OCI-LY7 (cell line): ENCODE data around the gene SHROOM3. TPM values are rescaled to one million over a fixed set of nuclear protein-coding genes. Genes with fewer than 3 reads are reported as not detected.

ENCODE experiments used
- BruUV-seq: library from RNA; stranded (reverse); fragments of 400-500 nt; replicated peaks from 2 replicates; lab custom pipeline; 2021; lab: Mats Ljungman, UMichigan
- CTCF ChIA-PET: fragments of 300-600 bp; sonication (Branson Sonifier 250); formaldehyde crosslinking; loops from one replicate; lab custom pipeline; 2022; ENCODE audit warnings: antibody characterized with exemption; ENCODE audit not compliant: unreplicated experiment; lab: Charles Lee
- POLR2A ChIA-PET: fragments of 300-600 bp; sonication (Branson Sonifier 250); formaldehyde crosslinking; loops from one replicate; lab custom pipeline; 2022; ENCODE audit warnings: antibody characterized with exemption; lab: Charles Lee
- DNase-seq: peaks from one replicate; pipeline ENCODE4 v3.0.0-alpha.2; 2015; ENCODE audit warnings: low spot score
- H2AFZ ChIP-seq: fragments of 200-600 bp; sonication (generic), shearing (Covaris generic); 2 replicates; pipeline ENCODE4 v1.6.1; 2014; ENCODE audit warnings: mild to moderate bottlenecking, antibody characterized with exemption, low read length, moderate library complexity
- H3K27ac ChIP-seq: fragments of 200-600 bp; sonication (generic); 2 replicates; pipeline ENCODE4 v1.5.1; 2014; ENCODE audit warnings: mixed run types, low read depth, mild to moderate bottlenecking, moderate library complexity, low read length, inconsistent platforms; ENCODE audit not compliant: poor library complexity, severe bottlenecking
- H3K36me3 ChIP-seq: fragments of 200-600 bp; sonication (generic); 2 replicates; pipeline ENCODE4 v1.6.1; 2014; ENCODE audit warnings: mild to moderate bottlenecking, antibody characterized with exemption, low read length, moderate library complexity, mixed read lengths; ENCODE audit not compliant: insufficient read depth
- H3K4me1 ChIP-seq: fragments of 200-600 bp; sonication (generic); 2 replicates; pipeline ENCODE4 v1.5.1; 2014; ENCODE audit warnings: mild to moderate bottlenecking, low read length; ENCODE audit not compliant: insufficient read depth, poor library complexity, severe bottlenecking
- H3K4me2 ChIP-seq: fragments of 200-600 bp; sonication (generic); 2 replicates; pipeline ENCODE4 v1.6.1; 2014; ENCODE audit warnings: mild to moderate bottlenecking, low read length
- H3K4me3 ChIP-seq: fragments of 200-600 bp; sonication (generic); 2 replicates; pipeline ENCODE4 v1.5.1; 2014; ENCODE audit warnings: mild to moderate bottlenecking, low read depth, low read length; ENCODE audit not compliant: poor library complexity, severe bottlenecking
- H3K79me2 ChIP-seq: fragments of 200-600 bp; sonication (generic); 2 replicates; pipeline ENCODE4 v1.6.1; 2016; ENCODE audit warnings: low read depth, mild to moderate bottlenecking, low read length, moderate library complexity, mixed read lengths; ENCODE audit not compliant: insufficient read depth
- H3K9me2 ChIP-seq: fragments of 200-600 bp; sonication (generic); 2 replicates; pipeline ENCODE4 v1.6.1; 2016; ENCODE audit warnings: mild to moderate bottlenecking, low read length, mixed read lengths; ENCODE audit not compliant: insufficient read depth
- H3K9me3 ChIP-seq: fragments of 200-600 bp; sonication (generic); 2 replicates; pipeline ENCODE4 v1.6.1; 2014; ENCODE audit warnings: mild to moderate bottlenecking, mixed run types, low read length, mixed read lengths
- H4K20me1 ChIP-seq: fragments of 200-600 bp; sonication (generic); 2 replicates; pipeline ENCODE4 v1.6.1; 2014; ENCODE audit warnings: mild to moderate bottlenecking, antibody characterized with exemption, low read length, moderate library complexity, mixed read lengths; ENCODE audit not compliant: insufficient read depth
- CTCF ChIP-seq: fragments of 200-600 bp; sonication (generic); conservative IDR thresholded peaks from 2 replicates; pipeline ENCODE4 v1.5.1; 2014; ENCODE audit warnings: mild to moderate bottlenecking, antibody characterized with exemption, low read length, moderate library complexity, mixed read lengths
- EZH2phosphoT487 ChIP-seq: fragments of 200-600 bp; sonication (generic); IDR thresholded peaks from 2 replicates; pipeline ENCODE4 v1.6.1; 2018; ENCODE audit warnings: low read depth, borderline replicate concordance, mild to moderate bottlenecking, mixed run types, antibody characterized with exemption, low read length, moderate library complexity, mixed read lengths
- intact Hi-C: fragments of 100-400 bp; cut with micrococcal nuclease; formaldehyde crosslinking; loops from one replicate; pipeline ENCODE4 v1.10.0; 2022; ENCODE audit not compliant: unreplicated experiment
- total RNA-seq, 2 experiments: library from RNA; depleted of rRNA in 1 of 2; stranded (reverse); fragments of >200 nt in 1 of 2; shearing (Covaris generic) in 1 of 2; gene quantifications; 2 replicates each; pipeline ENCODE4 v1.2.3, GENCODE V29; 2014 to 2022

SHROOM3 gene
- total RNA-seq, 2 experiments from 2014 or later = not detected

GRCh38 chr4:76641351-76641750 lies 206.3 kb downstream of the SHROOM3 start:
- POLR2A ChIA-PET = no interaction called here
- Histone ChIP-seq H3K36me3 (no peaks in the 10 kb centered on the region), H3K4me1 (no peaks in the 10 kb centered on the region), H4K20me1 (no peaks in the 10 kb centered on the region), H3K4me2 (no peak overlapping the region), H2AFZ (no peak overlapping the region), H3K27ac (no peak overlapping the region), H3K4me3 (no peak overlapping the region), H3K9me2 (no peaks in the 10 kb centered on the region), H3K79me2 (no peaks in the 10 kb centered on the region), H3K9me3 (no peaks in the 10 kb centered on the region)
- TF ChIP-seq CTCF (no peak), EZH2phosphoT487 (no peak)
- BruUV-seq = no TSS peak
- no peak for DNase-seq
- CTCF ChIA-PET = no interaction called here
- intact Hi-C loops = no loop called here

DNA sequence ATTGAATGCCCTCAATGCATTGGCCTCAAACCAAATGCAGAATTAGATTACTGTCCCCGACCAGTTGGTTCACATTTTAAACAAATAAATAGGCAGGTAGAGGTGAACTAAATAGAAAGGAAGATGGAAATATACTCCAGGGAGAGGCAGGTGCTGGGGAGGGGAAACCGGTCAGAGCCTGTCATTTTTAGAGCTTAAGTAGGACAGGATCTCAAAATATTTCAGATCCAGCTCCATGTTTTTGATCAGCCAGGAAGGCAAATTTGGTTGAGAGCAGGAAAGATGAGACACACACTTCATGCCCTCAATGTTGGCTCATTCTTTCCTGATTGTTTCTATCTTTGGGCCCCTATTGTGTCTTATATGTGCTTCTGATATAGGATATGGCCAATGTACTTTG lies 206.7 kb downstream of the SHROOM3 start:
- H4K20me1 ChIP-seq = no peaks in the 10 kb centered on the region
- no peak for DNase-seq
- CTCF ChIA-PET = no interaction called here
- H3K79me2 ChIP-seq = no peaks in the 10 kb centered on the region
- POLR2A ChIA-PET = interaction anchor here (0.6 kb wide), 1 partner anchor 36 kb away, joined by 3 read pairs; no protein-coding TSS in a partner anchor
- H3K9me2 ChIP-seq = no peaks in the 10 kb centered on the region
- no TSS peak for BruUV-seq
- H3K27ac ChIP-seq = no peak overlapping the region
- no peaks in the 10 kb centered on the region for H3K36me3 ChIP-seq
- no peak overlapping the region for H3K4me2 ChIP-seq
- no peak for TF ChIP-seq CTCF
- no peak for TF ChIP-seq EZH2phosphoT487
- H2AFZ ChIP-seq = no peak overlapping the region
- H3K4me1 ChIP-seq = no peaks in the 10 kb centered on the region
- no peaks in the 10 kb centered on the region for H3K9me3 ChIP-seq
- no peak overlapping the region for H3K4me3 ChIP-seq
- intact Hi-C loops = no loop called here

DNA sequence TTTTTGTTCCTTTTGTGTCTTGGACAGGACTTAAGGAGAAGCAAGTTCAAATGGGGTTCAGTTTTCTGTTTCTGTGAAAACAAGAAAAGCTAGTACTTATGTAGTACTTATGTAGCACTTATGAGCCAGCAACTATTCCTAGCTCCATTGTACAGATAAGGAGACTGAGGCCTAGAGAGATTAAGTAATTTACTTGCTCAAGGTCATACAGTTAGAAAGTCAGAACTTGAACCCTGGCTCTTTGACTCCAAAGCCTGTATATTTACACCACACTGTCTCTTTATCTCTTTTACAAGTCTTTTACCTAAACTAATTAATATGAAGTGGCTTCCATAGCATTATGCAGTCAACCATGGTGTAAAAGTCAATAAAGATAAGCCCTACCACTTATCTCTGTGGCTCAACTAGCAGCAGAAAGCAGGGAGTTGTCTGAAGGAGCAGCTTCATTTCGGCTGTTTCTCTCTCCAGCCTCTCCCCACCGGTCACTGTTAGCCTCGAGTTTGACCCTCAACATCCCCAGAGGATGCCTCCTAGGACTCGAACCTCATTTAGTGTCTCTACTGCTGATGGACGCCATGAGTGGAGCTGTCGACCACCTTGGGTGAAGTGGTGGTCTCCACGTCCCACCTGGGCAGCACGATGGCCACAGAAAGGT lies 209.9 kb downstream of the SHROOM3 start:
- intact Hi-C loops = no loop called here
- DNase-seq = no peak

More for the DNA sequence above, 209.9 kb downstream of the SHROOM3 start:
- ChIA-PET POLR2A (interaction anchor here (0.6 kb wide), 1 partner anchor 284 kb away, joined by 3 read pairs; no protein-coding TSS in a partner anchor), CTCF (no interaction called here)
- Histone ChIP-seq H4K20me1 (no peaks in the 10 kb centered on the region), H3K9me2 (no peaks in the 10 kb centered on the region), H3K36me3 (no peaks in the 10 kb centered on the region), H3K4me1 (no peaks in the 10 kb centered on the region), H3K4me2 (no peak overlapping the region), H3K9me3 (no peaks in the 10 kb centered on the region), H3K79me2 (no peaks in the 10 kb centered on the region), H3K4me3 (no peak overlapping the region), H3K27ac (no peak overlapping the region), H2AFZ (no peak overlapping the region)
- BruUV-seq = no TSS peak
- TF ChIP-seq CTCF (no peak), EZH2phosphoT487 (no peak)
